ENCODE measurements around the gene PLEKHH1. TPM values are rescaled to one million over a fixed set of nuclear protein-coding genes. Genes with fewer than 3 reads are reported as not detected.

PLEKHH1 gene
- total and polyA plus RNA-seq, 4 donors, result 0.46 to 2.4 (median 0.89) TPM

DNA sequence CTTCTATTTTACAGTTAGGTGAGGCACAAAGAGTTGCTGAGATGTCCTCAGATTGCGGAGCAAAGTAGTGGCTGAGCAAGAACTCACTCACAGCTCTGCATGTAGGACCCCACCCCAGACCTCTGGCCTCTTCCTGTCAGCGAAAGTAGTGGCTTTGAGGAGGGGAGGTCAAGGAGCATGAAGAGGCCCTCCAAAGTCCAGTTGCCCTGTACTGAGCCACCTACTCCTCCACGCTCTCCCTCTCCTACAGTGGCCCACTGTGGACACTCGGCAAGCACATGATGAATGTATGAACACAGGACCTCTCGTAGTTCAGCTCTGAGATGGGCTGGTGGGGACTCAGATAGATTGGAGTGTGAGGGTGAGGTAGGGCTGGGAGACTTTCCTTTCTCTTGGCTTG lies 5.3 kb upstream of the PLEKHH1 start (continued):
- no peak for TF ChIP-seq YY1 (IDR thresholded peaks at IDR 0.05)
- no peak for TF ChIP-seq GABPA (IDR thresholded peaks at IDR 0.05 in 1 of 2, conservative IDR thresholded peaks at IDR 0.05 in 1 of 2)

DNA sequence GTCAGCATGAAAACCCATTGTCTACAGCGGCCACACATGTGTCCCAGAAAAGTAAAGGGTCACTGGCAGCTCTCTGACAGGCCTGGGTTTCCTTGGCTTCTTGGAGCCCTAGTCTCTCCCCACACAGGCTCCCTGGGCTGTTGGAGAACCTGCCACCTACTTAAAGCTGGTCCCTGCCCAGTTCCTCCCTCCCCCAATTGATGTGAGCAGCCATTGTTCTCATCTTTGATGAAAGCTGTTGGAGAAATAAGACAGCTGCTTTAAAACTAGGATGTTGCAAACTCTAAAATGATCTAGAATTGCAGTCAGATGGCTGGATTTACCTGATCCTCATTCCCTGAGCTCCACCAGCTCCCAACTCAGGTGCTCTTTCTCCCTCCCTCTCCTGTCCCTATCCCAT lies 4.8 kb upstream of the PLEKHH1 start:
- no peak overlapping the region for H3K9ac ChIP-seq (ENCODE audit: low read depth in 1 of 2, low read length in 2 of 2)
- H3K27me3 ChIP-seq (ENCODE audit: control insufficient read depth in 4 of 4, insufficient read depth in 4 of 4, low read length in 3 of 4), result no peaks in the 10 kb centered on the region
- no peak overlapping the region for H3K27ac ChIP-seq (ENCODE audit: low read depth in 1 of 2, low read length in 2 of 2)
- no peaks in the 10 kb centered on the region for H3K36me3 ChIP-seq (ENCODE audit: control insufficient read depth in 4 of 4, insufficient read depth in 3 of 4, low read depth in 1 of 4, low read length in 3 of 4)
- TF ChIP-seq, protein P1, sequence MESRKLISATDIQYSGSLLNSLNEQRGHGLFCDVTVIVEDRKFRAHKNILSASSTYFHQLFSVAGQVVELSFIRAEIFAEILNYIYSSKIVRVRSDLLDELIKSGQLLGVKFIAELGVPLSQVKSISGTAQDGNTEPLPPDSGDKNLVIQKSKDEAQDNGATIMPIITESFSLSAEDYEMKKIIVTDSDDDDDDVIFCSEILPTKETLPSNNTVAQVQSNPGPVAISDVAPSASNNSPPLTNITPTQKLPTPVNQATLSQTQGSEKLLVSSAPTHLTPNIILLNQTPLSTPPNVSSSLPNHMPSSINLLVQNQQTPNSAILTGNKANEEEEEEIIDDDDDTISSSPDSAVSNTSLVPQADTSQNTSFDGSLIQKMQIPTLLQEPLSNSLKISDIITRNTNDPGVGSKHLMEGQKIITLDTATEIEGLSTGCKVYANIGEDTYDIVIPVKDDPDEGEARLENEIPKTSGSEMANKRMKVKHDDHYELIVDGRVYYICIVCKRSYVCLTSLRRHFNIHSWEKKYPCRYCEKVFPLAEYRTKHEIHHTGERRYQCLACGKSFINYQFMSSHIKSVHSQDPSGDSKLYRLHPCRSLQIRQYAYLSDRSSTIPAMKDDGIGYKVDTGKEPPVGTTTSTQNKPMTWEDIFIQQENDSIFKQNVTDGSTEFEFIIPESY (IDR thresholded peaks at IDR 0.05), result no peak
- TF ChIP-seq GABPA (IDR thresholded peaks at IDR 0.05 in 1 of 2, conservative IDR thresholded peaks at IDR 0.05 in 1 of 2) (no peak), HNF4A (conservative IDR thresholded peaks at IDR 0.05) (no peak), HNF4G (IDR thresholded peaks at IDR 0.05) (no peak), TAF1 (conservative IDR thresholded peaks at IDR 0.05) (no peak), SP1 (IDR thresholded peaks at IDR 0.05) (no peak), NR2F2 (IDR thresholded peaks at IDR 0.05) (no peak), YY1 (IDR thresholded peaks at IDR 0.05) (no peak), FOXA2 (IDR thresholded peaks at IDR 0.05) (no peak), FOXA1 (IDR thresholded peaks at IDR 0.05) (no peak), RAD21 (IDR thresholded peaks at IDR 0.05) (no peak), RXRA (IDR thresholded peaks at IDR 0.05) (no peak), EGR1 (IDR thresholded peaks at IDR 0.05; ENCODE audit: low read depth in 2 of 2) (no peak), JUND (IDR thresholded peaks at IDR 0.05) (no peak)
- TF ChIP-seq, protein P2, sequence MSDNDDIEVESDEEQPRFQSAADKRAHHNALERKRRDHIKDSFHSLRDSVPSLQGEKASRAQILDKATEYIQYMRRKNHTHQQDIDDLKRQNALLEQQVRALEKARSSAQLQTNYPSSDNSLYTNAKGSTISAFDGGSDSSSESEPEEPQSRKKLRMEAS (IDR thresholded peaks at IDR 0.05), result no peak
- TF ChIP-seq, protein P3, sequence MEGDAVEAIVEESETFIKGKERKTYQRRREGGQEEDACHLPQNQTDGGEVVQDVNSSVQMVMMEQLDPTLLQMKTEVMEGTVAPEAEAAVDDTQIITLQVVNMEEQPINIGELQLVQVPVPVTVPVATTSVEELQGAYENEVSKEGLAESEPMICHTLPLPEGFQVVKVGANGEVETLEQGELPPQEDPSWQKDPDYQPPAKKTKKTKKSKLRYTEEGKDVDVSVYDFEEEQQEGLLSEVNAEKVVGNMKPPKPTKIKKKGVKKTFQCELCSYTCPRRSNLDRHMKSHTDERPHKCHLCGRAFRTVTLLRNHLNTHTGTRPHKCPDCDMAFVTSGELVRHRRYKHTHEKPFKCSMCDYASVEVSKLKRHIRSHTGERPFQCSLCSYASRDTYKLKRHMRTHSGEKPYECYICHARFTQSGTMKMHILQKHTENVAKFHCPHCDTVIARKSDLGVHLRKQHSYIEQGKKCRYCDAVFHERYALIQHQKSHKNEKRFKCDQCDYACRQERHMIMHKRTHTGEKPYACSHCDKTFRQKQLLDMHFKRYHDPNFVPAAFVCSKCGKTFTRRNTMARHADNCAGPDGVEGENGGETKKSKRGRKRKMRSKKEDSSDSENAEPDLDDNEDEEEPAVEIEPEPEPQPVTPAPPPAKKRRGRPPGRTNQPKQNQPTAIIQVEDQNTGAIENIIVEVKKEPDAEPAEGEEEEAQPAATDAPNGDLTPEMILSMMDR (IDR thresholded peaks at IDR 0.05; ENCODE audit: low read depth, low read length, missing input control), result no peak
- TF ChIP-seq, protein P4, sequence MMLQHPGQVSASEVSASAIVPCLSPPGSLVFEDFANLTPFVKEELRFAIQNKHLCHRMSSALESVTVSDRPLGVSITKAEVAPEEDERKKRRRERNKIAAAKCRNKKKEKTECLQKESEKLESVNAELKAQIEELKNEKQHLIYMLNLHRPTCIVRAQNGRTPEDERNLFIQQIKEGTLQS (IDR thresholded peaks at IDR 0.05), result no peak
- TF ChIP-seq, protein P5, sequence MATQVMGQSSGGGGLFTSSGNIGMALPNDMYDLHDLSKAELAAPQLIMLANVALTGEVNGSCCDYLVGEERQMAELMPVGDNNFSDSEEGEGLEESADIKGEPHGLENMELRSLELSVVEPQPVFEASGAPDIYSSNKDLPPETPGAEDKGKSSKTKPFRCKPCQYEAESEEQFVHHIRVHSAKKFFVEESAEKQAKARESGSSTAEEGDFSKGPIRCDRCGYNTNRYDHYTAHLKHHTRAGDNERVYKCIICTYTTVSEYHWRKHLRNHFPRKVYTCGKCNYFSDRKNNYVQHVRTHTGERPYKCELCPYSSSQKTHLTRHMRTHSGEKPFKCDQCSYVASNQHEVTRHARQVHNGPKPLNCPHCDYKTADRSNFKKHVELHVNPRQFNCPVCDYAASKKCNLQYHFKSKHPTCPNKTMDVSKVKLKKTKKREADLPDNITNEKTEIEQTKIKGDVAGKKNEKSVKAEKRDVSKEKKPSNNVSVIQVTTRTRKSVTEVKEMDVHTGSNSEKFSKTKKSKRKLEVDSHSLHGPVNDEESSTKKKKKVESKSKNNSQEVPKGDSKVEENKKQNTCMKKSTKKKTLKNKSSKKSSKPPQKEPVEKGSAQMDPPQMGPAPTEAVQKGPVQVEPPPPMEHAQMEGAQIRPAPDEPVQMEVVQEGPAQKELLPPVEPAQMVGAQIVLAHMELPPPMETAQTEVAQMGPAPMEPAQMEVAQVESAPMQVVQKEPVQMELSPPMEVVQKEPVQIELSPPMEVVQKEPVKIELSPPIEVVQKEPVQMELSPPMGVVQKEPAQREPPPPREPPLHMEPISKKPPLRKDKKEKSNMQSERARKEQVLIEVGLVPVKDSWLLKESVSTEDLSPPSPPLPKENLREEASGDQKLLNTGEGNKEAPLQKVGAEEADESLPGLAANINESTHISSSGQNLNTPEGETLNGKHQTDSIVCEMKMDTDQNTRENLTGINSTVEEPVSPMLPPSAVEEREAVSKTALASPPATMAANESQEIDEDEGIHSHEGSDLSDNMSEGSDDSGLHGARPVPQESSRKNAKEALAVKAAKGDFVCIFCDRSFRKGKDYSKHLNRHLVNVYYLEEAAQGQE (IDR thresholded peaks at IDR 0.05), result no peak
- DNase-seq (ENCODE audit: low spot score), result no peak
- H3K4me3 ChIP-seq (ENCODE audit: low read depth in 1 of 3, low read length in 3 of 3), result no peak overlapping the region
- H3K9me3 ChIP-seq (ENCODE audit: control insufficient read depth in 4 of 4, low read length in 3 of 4), result no peaks in the 10 kb centered on the region
- WGBS, result 79% methylated on average over 1 of the region's 1 CpG
- peaks cover 0 to 11% (median 0%) of the 10 kb centered on the region in 4 donors for H3K4me1 ChIP-seq (ENCODE audit: control insufficient read depth in 4 of 4, insufficient read depth in 4 of 4, low read length in 3 of 4)

Data from liver (tissue), 9 donors.